ENCODE data around the gene RING1.
"Not testable (repeated sequence)": the region's sequence is repeated elsewhere in the genome, so short reads cannot be mapped to it uniquely, and the experiment has no call there.

The RING1 gene

DNA sequence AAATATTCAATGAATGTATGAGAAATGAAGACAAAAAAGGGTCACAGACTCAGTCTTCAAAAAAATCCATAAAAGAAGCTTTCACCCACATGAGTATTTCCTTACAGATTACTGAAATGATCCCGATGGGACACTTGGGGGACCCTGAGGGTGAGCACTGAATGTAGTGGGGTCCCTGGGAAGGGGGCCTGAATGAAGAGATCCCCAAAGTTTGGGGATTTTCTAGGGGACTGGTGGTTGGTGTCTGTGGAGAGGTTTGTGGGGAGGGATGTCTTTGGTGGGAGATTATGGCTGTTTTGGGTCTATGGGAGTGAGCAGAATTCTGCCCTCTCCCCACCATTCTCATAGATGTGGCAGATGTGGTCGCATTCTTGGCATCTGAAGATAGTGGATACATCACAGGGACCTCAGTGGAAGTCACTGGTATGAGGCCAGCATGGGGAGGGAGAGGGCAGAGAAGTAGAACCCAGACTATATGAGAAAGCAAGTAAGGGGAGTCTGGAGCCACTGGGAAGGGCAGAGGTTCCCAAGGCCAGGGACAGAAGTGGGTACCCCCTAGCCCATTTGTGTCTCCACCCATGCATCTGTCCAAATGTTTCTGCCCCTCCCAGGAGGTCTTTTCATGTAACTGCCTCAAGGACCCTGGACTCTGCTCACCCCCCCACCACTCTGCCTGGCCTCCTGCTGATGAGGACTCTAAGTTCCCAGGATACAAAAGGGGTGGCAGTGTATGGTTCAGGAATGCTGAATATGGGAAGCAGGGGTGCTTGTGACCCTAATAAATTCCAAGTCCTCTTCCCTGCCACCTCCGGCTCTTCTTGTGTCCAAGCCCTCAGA is 2.1 kb upstream of the RING1 start:
- no peak for DNase-seq (ENCODE audit: low read depth)

DNA sequence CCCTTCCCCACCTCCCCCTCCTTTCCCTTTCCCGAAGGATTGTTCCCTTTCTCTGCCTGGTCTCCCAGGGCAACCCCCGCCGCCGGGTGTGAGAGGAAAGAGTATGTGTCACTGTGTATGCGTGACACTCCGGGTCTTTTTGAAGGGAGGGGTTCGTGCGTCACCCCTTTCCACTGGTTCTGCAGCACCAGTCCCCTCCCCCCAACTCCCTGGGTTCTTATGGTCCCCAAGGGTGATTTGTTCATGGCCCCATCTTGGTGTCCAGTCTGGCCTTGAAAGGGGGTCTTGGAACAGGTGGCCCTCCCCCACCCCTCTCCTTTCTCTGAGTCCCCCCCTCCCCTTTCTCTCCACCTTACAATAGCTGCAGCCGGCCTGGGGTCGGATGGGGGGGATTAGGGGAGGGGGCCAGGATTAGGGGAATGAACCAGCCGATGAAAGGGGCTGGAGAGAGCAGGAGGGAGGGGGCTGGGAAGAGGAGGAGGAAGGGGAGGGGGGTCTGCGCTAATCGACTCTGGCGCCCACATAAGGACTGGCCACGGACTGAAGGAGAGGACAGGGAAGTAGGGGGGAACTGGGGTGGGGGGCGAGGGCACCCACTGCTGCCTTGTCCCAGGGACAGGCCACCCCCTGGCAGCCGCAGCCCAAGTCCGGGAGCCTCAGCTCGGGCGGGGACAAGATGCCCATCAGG is 1.3 kb upstream of the RING1 start:
- no peak for DNase-seq (ENCODE audit: low read depth)

DNA sequence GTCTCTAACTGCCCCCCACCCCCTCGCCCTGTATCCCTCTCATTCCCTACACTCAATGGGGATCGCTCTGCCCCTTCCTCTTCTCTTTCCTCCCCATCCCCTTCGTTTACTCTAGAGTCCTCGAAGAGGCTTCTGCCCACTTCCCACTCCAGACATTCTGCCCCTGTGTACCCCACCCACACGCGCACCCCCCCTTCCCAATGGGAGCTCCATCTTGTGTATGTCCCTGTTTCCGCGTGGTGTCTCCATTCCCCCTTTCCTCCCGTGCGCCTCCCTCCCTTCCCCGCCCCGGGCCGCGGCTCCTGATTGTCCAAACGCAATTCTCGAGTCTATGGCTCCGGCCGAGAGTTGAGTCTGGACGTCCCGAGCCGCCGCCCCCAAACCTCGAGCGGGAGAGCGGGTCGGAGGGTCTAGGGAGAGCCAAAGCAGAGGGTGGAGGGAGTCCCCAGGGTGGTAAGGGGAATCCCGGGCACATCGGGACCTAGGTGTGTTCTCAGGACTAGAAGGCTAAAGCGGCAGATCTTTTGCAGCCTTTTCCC is 679 bp upstream of the RING1 start:
- DNase-seq (ENCODE audit: low read depth): no peak

DNA sequence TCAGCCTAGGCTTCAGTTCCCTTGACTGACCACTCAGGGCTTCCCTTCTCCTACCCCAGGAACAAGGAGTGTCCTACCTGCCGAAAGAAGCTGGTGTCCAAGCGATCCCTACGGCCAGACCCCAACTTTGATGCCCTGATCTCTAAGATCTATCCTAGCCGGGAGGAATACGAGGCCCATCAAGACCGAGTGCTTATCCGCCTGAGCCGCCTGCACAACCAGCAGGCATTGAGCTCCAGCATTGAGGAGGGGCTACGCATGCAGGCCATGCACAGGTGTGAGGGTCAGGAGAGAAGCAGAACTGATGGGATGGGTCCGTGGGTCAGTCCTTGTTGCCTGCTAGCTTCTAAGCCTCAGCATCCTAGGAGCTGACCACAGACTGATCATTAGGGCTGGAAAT is 1.6 kb downstream of the RING1 start:
- no peak for DNase-seq (ENCODE audit: low read depth)

DNA sequence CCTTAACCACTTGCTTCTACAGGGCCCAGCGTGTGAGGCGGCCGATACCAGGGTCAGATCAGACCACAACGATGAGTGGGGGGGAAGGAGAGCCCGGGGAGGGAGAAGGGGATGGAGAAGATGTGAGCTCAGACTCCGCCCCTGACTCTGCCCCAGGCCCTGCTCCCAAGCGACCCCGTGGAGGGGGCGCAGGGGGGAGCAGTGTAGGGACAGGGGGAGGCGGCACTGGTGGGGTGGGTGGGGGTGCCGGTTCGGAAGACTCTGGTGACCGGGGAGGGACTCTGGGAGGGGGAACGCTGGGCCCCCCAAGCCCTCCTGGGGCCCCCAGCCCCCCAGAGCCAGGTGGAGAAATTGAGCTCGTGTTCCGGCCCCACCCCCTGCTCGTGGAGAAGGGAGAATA is 2.8 kb downstream of the RING1 start:
- no peak for DNase-seq (ENCODE audit: low read depth)

DNA sequence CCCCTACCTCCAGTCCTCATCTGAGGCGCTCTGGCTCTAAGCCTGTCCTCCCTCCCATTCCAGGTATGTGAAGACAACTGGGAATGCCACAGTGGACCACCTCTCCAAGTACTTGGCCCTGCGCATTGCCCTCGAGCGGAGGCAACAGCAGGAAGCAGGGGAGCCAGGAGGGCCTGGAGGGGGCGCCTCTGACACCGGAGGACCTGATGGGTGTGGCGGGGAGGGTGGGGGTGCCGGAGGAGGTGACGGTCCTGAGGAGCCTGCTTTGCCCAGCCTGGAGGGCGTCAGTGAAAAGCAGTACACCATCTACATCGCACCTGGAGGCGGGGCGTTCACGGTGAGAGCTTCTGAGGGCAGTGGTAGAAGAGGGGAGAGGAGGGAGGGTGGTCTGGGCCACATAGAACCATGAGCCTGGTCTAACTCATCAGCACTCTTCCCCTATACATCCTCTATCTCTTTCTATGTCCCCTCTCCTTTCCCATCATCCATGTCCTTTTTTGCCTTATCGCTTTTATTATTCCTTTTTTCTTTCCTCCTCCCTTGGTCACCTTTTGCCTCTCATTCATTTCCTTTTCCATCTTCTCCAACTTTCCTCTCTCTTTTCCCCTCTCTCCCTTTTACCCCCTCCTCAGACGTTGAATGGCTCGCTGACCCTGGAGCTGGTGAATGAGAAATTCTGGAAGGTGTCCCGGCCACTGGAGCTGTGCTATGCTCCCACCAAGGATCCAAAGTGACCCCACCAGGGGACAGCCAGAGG is 3.5 kb downstream of the RING1 start:
- DNase-seq (ENCODE audit: low read depth): no peak

DNA sequence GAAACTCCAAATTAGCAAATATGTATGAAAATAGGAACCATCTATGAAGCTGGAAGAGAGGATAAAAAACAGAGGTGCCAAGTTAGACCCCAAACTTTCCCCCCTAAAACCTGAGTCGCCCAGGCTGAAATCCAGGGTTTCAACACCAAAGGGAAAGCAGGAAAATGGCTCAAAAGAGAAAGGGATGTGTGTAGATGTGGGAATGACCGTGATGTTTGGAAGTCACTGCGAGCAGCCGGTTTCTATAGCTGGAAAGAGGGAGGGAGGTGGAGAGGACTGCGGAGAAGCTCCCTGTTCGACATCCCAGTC is 4.5 kb downstream of the RING1 start:
- DNase-seq (ENCODE audit: low read depth): no peak

DNA sequence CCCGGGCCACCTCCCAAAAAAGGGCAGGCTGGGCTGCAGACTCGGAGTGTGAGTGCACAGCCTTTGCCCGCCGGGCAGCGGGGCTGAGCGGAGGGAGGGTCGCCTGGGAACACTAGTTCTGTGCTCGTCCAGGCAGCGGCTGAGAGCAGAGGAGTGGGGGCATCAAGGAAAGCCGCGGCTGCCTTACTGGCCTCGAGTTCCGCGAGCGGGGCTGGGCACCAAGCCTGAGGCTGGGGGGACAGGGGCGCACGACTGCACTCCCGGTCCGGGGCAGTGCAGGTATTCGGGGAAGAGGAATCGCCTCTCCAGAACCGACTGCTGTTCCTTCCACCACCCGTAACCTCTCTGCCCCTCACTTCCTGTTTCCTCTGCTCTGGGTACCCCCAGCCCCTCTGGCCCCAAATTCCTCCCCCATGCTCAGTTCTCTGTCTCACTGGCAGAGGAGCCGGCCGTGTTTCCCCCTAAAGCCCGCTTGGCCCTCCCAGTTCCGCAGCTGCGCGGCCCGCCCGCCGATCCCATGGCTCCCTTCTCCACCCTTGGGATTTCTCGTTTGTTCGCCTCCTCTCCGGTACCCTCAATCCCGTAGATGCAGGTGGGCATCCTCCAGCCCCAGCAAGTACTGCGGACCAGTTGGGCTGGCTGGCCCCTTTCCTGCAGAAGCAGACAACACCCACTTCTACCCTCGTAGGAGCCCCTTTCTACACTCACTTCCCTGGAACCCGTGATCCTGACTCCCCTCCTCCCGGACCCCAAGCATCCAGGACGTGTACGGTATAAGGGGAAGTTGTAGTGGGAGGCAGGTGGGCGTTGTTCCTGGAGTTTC is 5.1 kb downstream of the RING1 start:
- DNase-seq (ENCODE audit: low read depth): no peak

DNA sequence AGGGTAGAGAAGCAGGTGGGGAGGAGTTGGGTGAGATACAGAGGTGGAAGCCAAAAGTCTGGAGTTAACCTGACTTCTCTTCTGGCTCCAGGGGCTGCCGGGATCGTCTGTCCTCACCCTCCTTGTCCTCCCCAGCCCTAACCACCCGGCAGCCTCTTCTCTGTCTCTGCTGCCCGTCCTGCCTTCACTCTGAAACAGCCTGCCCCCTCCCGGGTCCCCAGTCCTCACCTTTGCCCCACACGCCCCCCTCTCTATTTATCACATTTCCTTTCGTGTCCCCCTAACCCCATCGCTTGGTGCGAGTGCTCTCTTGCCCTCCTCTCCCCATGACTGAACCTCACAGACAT is 5.7 kb downstream of the RING1 start:
- no peak for DNase-seq (ENCODE audit: low read depth)

DNA sequence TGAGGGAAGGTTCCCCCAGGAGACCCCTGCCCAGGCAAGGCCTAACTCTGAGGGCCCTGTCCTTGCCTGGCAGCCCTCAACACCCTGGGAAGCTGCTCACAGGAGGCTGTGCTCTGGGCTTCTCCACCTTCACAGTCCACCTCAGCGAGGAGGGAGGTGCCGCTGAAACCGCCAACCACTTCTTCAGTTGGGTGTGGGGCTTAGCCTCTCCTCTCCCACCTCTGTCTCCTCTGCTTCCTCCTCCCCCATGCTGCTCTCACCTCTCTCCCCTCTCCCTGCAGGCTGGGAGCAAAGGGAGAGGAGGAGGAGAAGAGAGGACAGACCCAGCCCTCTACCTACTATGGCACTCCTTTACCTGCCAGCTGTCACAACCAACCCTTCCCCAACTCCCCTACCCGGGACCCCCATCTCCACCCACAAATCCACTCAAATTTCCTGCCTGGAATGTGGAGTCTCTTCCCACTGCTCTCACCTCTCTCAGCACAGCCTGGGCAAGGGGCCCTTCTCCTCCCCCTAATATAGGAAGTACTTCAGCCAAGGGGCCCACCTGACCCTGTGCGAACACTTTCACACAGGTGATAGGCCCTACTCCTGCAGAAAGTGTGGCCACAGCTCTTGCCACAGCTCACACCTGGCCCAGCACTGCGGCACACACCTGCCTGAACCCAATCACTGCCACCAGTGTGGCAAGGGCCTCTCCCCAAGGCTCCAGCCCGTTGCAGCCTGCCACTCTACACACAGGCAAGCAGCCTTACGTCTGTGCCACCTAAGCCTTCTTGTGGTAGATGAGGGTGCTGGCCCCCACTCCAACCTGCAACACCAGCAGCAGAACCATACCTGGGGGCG is 7.2 kb downstream of the RING1 start:
- no peak for DNase-seq (ENCODE audit: low read depth)

DNA sequence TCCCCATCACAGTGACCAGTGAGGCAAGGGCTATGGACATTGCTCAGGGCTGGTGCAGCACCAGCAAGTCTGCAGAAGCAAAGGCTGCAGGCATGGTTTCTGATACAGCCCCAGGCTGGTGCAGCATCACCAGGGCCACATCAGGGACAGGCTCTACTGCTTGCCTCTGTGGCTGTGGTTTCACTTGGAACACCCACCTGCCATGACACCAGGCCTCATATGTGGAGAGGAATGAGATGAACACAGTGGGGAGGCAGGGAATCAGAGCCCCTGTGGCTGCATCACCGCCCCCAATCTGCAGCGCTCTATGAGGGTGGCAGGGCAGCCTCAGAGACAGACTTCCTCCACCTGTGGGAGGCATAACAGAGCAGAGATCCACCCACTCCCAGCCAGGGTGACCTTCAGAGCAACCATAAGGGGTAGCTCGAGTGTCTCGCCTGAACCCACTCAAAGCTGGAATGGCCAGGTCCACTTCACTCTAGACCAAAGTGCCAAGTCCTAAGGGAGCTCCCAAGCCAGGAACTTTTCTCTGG is 7.9 kb downstream of the RING1 start:
- no peak for DNase-seq (ENCODE audit: low read depth)

DNA sequence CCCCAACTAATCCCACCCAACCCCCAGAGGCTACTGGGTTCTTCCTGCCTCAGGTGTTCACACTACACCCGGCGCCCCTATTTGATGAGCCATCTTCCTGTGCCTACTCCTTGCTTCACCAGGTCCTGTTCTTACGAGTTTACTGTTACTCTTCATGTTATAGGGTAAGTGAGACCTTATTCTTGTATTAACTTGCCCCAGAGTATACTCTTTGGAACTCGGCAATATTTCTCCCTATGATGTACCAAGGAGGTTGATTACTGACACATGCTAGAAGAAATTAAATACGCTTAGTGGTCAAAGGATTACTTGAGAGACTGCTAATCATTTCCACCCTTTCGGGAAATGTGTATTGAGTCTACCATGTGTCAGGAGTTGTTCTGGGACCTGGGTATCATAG is 8.9 kb downstream of the RING1 start:
- DNase-seq (ENCODE audit: low read depth): no peak

DNA sequence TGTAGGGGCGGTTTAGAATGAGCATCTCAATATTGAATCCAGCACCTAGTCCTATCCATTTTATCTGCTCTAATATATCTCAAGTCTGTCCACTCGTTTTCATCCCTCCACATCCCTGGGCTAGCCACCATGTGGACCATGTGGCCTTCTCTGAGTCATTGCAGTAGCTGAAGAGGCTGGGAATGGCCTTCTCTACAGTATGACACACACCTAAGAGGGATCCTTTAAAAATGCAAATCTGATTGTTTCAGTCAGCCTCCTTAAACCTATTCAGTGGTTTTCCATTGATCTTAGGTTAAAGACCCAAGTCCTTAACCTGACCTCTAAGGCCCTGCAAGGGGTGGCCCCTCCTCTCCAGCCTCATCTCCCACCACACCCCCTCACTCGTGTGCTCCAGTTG is 9.4 kb downstream of the RING1 start:
- no peak for DNase-seq (ENCODE audit: low read depth)

DNA sequence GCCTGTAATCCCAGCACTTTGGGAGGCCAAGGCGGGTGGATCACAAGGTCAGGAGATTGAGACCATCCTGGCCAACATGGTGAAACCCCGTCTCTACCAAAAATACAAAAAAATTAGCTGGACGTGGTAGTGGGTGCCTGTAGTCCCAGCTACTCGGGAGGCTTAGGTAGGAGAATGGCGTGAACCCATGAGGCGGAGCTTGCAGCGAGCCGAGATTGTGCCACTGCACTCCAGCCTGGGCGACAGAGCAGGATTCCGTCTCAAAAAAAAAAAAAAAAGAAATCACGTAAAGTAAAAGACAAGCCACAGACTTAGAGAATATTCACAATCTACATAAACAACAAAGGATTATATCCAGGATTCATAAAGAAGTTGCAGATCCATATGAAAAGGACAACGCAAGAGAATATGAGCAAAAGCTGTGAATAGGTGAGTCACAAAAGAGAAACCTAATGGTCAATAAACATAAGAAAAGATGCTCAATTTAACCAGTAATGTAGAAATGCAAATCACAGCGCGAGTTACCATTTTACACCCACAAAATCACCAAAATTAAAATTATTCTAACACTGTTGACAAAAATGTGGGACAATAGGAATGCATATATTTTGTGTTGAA is 18.3 kb downstream of the RING1 start:
- DNase-seq (ENCODE audit: low read depth): not testable (repeated sequence)

DNA sequence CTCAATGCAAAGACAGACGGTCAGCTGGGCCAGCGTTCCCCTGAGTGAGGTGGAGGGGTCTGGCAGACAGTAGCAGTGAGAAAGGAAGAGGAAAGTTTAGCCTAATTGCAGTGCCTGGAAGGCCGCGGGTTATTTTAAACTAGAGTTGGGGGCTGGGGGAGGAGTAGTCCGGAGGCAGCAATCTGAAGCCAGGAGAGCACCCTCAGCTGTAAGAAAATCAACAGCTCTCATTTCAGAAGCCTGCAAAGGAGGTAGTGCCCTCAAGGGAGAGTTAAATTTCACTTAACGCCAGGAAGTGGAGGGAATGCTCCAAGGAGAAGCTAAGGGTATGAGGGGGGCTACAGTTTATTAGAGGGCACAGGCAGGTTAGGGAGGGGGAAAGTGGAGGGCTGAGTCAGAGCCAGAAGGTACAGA is 26.9 kb downstream of the RING1 start:
- no peak for DNase-seq (ENCODE audit: low read depth)

DNA sequence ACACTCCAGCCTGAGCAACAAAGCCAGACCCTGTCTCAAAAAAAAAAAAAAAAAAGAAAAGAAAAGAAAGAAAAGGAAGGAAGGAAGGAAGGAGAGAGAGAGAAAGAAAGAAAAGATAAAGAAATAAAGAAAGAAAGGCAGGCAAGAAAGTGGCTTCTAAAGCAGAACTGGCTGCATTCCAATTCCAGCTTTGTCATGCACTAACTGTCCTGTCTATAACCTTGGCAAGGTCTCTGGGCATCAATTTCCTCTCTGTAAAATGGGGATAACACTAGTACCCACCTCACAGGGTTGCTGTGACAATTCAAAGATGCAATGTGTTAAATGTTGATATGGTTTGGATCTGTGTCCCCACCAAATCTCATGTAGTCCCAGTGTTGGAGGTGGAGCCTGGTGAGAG is 28.0 kb downstream of the RING1 start:
- no peak for DNase-seq (ENCODE audit: low read depth)

DNA sequence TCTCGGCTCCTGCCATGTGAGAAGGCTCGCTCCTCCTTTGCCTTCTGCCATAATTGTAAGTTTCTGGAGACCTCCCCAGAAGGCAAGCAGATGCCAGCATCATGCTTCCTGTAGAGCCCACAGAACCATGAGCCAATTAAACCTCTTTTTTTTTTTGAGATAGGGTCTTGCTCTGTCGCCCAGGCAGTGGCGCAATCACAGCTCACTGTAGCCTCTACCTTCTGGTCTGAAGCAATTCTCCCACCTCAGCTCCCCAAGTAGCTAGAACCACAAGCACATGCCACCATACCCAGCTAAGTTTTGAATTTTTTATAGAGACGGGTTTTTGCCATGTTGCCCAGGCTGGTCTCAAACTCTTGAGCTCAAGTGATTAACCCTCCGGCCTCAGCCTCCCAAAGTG is 28.6 kb downstream of the RING1 start:
- DNase-seq (ENCODE audit: low read depth): no peak

DNA sequence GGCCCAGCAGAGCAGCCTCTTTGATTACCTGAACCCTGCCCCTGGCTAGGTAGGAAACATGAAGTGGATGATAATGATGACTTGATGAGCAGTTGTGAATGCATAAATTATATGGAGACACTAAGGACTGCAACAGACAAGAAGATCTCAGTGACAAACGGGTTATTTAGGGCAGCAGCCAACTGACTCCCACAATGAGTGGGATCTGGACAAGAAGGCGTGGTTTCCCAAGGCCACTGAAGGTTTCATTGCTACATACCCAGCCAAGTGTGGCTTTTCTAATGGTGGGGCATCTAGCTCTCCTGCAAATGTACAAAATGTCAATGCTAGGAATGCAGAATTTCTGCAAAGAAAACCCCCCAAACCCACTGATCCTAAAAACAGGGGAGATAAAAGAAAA is 29.4 kb downstream of the RING1 start:
- DNase-seq (ENCODE audit: low read depth): no peak

DNA sequence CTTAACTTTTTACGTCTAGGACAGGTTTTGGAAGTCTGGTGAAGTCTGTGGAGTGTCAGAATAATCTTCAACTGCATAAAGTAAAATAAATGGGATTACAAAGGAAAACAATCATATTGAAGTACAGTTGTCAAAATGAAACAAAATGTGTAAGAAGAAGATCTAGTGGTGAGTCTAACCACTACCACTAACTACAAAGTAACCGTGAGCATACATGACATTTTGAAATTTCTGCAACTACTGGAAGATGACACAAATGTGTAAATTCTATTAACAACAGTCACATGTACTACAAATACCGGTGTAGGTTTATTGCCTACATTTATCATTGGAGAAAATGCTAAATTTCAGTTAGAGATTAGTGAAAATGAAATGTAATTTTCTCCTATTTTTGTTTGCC is 33.7 kb downstream of the RING1 start:
- DNase-seq (ENCODE audit: low read depth): no peak

DNA sequence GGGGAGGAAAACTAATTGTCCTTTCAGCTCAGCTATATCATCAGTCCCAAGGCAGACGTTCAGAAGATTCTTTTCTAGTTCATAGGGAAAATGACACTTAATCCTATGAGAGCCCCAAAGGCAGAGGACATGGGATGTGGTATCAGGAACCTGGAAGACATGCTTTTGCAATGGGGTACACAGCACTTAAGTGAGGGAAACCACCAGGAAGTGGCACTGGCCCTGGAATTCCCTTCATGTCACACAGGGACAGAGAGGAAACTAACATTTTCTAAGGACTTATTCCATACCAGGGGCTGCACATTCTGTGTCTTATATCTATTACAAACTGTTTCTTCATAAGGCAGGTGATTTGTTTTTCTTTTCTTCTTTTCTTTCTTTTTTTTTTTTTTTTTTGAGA is 35.2 kb downstream of the RING1 start:
- DNase-seq (ENCODE audit: low read depth): no peak
